ENCODE results near the gene TCF23. TPM values are rescaled to one million over a fixed set of nuclear protein-coding genes. Genes with fewer than 3 reads are reported as not detected.

Gene TCF23
- total and polyA plus RNA-seq, 8 donors, result 0.06 to 0.50 (median 0.08) TPM

- intact Hi-C loops (cut with DNase I), result no loop called here
- peaks cover under 1 to 22% of the 10 kb centered on the region in 2 donors for H3K4me1 ChIP-seq
- peak within 1 kb of the TSS in 1 of 2 donors; percentile 84 for H3K27ac ChIP-seq
- ATAC-seq (peak; percentile 95), DNase-seq (peak; percentile 11 to 96 (median 60))
- peak within 1 kb of the TSS; percentile 33 to 58 for H3K4me3 ChIP-seq
- TF ChIP-seq CTCF (IDR thresholded peaks at IDR 0.05), result no peak
- no peaks in the 10 kb centered on the region for H3K9me3 ChIP-seq
- H3K36me3 ChIP-seq, result no peaks in the 10 kb centered on the region
- peaks cover 2 to 22% of the 10 kb centered on the region in 2 donors for H3K27me3 ChIP-seq
These were observed 25.3 kb upstream of the TCF23 start, which contains the start of gene ABHD1 for GRCh38 chr2:27123302-27124150. Gene ABHD1 (plus strand): TSS chr2:27123815. CDS start chr2:27123949, 134 bp downstream.

- DNase-seq (no peak), ATAC-seq (no peak)
- intact Hi-C loops (cut with DNase I), result no loop called here
- Histone ChIP-seq H3K9me3 (no peaks in the 10 kb centered on the region), H3K27ac (no peak overlapping the region), H3K4me3 (no peak overlapping the region), H3K36me3 (peaks cover 0 to 9% of the 10 kb centered on the region in 2 donors), H3K4me1 (peaks cover 0 to 15% of the 10 kb centered on the region in 2 donors), H3K27me3 (peaks cover 0 to 6% of the 10 kb centered on the region in 2 donors)
- no peak for TF ChIP-seq CTCF (IDR thresholded peaks at IDR 0.05)
These were observed 23.7 kb upstream of the TCF23 start for GRCh38 chr2:27125104-27125503.

- peaks cover 0 to 15% of the 10 kb centered on the region in 2 donors for H3K4me1 ChIP-seq
- no peaks in the 10 kb centered on the region for H3K9me3 ChIP-seq
- no peak overlapping the region for H3K4me3 ChIP-seq
- no peak for TF ChIP-seq CTCF (IDR thresholded peaks at IDR 0.05)
- intact Hi-C loops (cut with DNase I), result no loop called here
- H3K27ac ChIP-seq, result no peak overlapping the region
- H3K36me3 ChIP-seq, result peaks cover 0 to 20% of the 10 kb centered on the region in 2 donors
- DNase-seq (no peak), ATAC-seq (no peak)
- no peaks in the 10 kb centered on the region for H3K27me3 ChIP-seq
These were observed 22.5 kb upstream of the TCF23 start for GRCh38 chr2:27126252-27126710.

GRCh38 chr2:27127883-27128667 lies 20.7 kb upstream of the TCF23 start:
- intact Hi-C loops (cut with DNase I), result no loop called here
- no peak for TF ChIP-seq CTCF (IDR thresholded peaks at IDR 0.05)
- Histone ChIP-seq H3K36me3 (peaks cover 0 to 35% of the 10 kb centered on the region in 2 donors), H3K27ac (no peak overlapping the region), H3K27me3 (no peaks in the 10 kb centered on the region), H3K9me3 (no peaks in the 10 kb centered on the region), H3K4me1 (peaks cover 3 to 14% of the 10 kb centered on the region in 2 donors), H3K4me3 (no peak overlapping the region)
- ATAC-seq, result no peak
- DNase-seq, result no peak

All from left lung (tissue), 10 donors.